Hindlimb muscle (tissue), 1 donor: Measurements from ENCODE around the gene PARVB. TPM values are rescaled to one million over a fixed set of nuclear protein-coding genes. Genes with fewer than 3 reads are reported as not detected.

ENCODE experiments used
- DNase-seq: peaks from one replicate; pipeline ENCODE4 v3.0.0-alpha.2; 2013
- polyA plus RNA-seq: library from polyadenylated mRNA; unstranded; fragments of 120-200 nt; gene quantifications from one replicate; pipeline ENCODE4 v1.2.1, GENCODE V29; 2013; ENCODE audit not compliant: insufficient read length

The PARVB gene
- polyA plus RNA-seq, 1 donor, result 52.7 TPM

DNA sequence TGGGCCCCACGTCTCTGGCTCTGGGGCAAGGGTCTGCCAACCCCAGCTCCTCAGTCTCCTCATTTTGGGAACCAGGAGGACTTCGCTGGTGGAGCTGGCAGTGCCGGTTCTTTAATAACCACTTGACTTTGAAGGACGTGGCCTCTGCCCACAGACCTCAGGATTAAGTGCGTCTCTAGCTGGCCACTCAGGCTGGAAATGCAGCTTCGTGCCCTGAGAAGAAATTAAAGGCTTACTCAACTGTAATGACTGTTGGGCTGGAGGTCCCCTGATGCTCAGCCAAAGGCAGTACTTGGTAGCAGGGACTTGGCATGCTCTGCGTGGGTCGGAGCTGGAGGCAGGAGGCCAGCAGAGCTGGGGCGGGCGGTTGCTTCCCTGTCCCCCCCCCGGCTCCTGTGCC lies 139.9 kb downstream of the PARVB start:
- DNase-seq, result no peak

- no peak for DNase-seq
These were observed 141.3 kb downstream of the PARVB start for GRCh38 chr22:44165286-44165874.

DNA sequence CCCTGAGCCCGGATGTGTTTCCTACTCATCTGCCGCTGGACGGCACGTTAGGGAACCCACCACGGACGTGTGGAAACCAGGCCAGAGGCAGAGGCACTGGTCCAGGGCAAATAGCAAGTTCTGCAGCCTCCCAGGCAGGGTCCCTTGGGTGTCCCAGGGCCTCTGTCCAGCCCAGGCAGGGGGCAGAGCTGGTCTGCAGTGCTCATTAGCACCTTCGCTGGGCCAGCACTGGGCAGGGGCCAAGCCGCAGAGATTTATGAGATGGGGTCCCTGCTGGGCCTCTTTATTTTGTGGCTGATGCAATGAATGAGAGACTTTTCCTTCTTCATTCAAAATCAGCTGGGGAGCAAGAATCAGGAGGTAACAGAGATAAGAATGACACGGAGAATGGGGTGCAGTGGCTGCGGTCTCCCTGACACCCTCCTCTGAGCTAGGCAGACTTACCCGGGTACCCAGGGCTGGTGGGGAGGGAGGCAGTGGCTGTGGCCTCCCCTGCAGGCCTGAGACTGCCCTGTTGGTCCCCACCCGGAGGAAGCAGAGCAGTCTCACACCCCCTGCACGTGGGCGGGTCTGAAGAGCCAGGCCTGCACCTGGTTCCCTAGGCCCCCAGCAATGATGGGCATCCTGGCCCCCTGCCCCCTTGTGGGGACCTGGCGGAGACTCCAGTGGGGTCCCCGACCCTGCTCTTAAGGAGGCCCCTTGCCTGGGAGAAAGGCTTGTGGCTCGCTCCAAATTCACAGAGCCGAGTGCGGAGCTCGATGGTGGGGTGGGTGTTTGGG lies 142.6 kb downstream of the PARVB start:
- DNase-seq, result no peak

GRCh38 chr22:44167501-44167900 lies 143.4 kb downstream of the PARVB start:
- DNase-seq, result no peak

- DNase-seq, result no peak
These were observed 144.1 kb downstream of the PARVB start for GRCh38 chr22:44168206-44168605.

DNA sequence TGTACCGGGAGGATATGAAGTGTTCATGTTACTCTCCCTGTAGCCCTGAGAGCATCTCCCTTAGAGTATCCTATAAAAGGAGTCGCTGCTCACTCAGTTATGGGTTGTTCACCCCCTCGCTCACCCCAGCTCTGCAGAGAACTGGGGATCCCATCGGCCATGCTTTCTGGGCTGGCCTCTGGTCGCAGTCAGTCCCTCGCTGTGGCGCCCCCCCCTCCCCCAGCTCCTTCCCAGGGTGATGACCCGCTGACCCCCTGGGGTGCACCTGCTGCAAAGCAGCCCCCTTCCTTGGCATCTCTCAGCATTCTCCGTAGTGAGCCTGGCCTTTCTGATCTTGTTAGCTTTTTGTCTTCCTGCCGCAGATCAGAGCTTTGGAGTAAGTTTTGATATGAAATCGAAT lies 146.4 kb downstream of the PARVB start:
- no peak for DNase-seq

DNA sequence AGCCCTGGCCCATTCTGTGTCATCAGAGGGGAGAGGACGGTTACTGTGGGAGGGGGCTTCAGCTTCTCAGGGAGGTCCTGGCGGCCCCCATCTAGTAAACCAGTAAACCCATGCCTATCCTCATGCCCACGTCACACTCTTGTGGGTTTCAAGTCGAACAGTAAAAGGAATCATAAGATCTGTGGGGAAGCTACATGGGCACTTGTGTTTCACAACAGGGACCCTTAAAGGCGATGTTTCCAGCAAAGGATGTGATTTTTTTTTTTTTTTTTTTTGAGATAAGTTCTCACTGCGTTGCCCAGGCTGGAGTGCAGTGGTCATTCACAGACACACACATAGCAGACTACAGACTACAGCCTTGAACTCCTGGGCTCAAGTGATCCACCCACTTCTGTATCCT lies 147.5 kb downstream of the PARVB start:
- no peak for DNase-seq

GRCh38 chr22:44172370-44173108 lies 148.4 kb downstream of the PARVB start:
- no peak for DNase-seq

GRCh38 chr22:44173154-44173553 lies 149.1 kb downstream of the PARVB start:
- DNase-seq, result no peak

GRCh38 chr22:44175676-44176075 lies 151.6 kb downstream of the PARVB start:
- no peak for DNase-seq

GRCh38 chr22:44179196-44179988 lies 155.3 kb downstream of the PARVB start:
- no peak for DNase-seq

- DNase-seq, result no peak
These were observed 156.0 kb downstream of the PARVB start for GRCh38 chr22:44179989-44180705.

GRCh38 chr22:44180706-44181032 lies 156.6 kb downstream of the PARVB start, which contains the start of gene PARVG:
PARVG (plus strand) TSS chr22:44180925; CDS start chr22:44183330, 2,405 bp downstream.
- no peak for DNase-seq

- DNase-seq, result no peak
These were observed 157.2 kb downstream of the PARVB start for GRCh38 chr22:44181033-44181911.

DNA sequence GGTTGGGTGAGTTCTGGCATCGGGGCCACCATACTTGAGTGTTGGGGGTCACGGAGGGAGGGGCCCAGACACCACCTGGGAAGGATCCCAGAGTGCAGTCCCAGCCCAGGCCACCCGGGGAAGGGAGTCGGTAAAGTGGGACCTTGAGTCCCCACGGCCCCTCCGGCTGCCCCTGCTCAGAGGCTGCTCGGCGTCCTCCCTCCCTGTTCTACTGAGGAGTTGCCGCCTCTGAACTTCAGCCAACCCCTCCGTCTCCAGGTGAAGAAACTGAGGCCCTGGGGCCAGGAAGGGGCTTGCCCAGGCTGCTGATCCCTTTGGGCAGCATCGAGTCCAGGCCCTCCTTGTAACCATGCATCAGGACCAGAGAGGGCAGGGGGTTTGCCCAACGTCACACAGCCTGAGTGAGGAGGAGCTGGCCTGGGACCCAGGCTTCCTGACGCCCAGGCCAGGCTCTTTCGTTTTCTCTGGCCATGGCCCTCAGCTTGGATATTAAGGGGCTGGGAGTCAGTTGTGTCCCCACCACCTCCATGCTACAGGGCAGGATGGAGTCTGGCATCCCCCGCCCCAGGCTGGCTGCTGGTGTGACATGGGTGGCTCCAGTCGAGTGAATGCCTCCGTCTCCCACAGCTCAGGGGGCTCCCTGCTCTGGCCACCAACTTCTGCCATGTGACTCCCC lies 157.9 kb downstream of the PARVB start:
- no peak for DNase-seq

GRCh38 chr22:44182588-44183286 lies 158.6 kb downstream of the PARVB start:
- DNase-seq, result no peak

DNA sequence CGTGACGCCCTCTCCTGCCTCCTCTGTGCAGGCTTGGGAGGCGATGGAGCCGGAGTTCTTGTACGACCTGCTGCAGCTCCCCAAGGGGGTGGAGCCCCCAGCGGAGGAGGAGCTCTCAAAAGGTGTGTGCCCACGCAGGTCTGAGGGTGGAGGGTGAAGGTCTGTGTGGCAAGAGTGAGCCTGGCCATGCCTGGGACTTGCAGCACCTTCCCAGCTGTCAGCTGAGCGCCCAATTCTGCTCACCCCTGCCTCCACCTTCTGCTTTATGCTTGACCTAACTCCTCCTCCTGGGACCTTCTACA lies 159.1 kb downstream of the PARVB start:
- no peak for DNase-seq

DNA sequence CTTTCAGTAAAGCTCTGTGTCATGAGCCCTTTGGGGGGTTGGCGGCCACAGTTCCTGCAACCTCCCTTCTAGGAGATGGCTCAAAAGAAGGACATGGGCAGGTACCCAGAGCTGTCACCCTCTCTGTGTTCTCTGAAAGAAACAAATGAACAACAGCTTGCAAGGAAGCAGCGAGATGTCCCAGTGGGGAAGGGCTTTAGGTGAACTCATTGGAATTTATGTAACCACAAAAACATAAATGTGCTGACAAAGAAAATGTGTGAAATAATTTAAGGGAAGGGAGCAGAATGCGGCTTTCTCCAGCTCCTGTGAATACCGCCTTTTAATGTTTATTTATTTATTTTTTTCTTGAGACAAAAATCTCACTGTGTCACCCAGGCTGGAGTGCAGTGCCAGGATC lies 159.9 kb downstream of the PARVB start:
- DNase-seq, result no peak

GRCh38 chr22:44185237-44186120 lies 161.4 kb downstream of the PARVB start:
- no peak for DNase-seq
